H9 (cell line): ENCODE results near the gene ATP6V1B1. TPM values are rescaled to one million over a fixed set of nuclear protein-coding genes. Genes with fewer than 3 reads are reported as not detected.

Experiments
- DNase-seq: peaks from one replicate; pipeline ENCODE4 v3.0.0-alpha.2; 2017
- H2AFZ ChIP-seq: one replicate; pipeline ENCODE4 v1.6.1; 2013; ENCODE audit warnings: mild to moderate bottlenecking, low read length, control low read depth, moderate library complexity
- H2AK5ac ChIP-seq: 2 replicates; pipeline ENCODE4 v1.6.1; 2013; ENCODE audit warnings: low read length, control low read depth, mixed read lengths; ENCODE audit not compliant: insufficient read length
- H2BK120ac ChIP-seq: one replicate; pipeline ENCODE4 v1.6.1; 2013; ENCODE audit warnings: low read depth, mild to moderate bottlenecking, low read length, control low read depth, inconsistent platforms; ENCODE audit not compliant: poor library complexity, severe bottlenecking
- H2BK12ac ChIP-seq: 2 replicates; pipeline ENCODE4 v1.6.1; 2013; ENCODE audit warnings: low read length, control low read depth, mixed read lengths, low read depth; ENCODE audit not compliant: insufficient read length
- H2BK15ac ChIP-seq: 2 replicates; pipeline ENCODE4 v1.6.1; 2013; ENCODE audit warnings: low read depth, low read length, control low read depth
- H2BK20ac ChIP-seq: one replicate; pipeline ENCODE4 v1.6.1; 2013; ENCODE audit warnings: low read depth, mild to moderate bottlenecking, low read length, control low read depth, inconsistent platforms; ENCODE audit not compliant: poor library complexity, severe bottlenecking
- H2BK5ac ChIP-seq: 2 replicates; pipeline ENCODE4 v1.6.1; 2013; ENCODE audit warnings: low read length, control low read depth, mixed read lengths; ENCODE audit not compliant: insufficient read length
- H3K14ac ChIP-seq: 2 replicates; pipeline ENCODE4 v1.6.1; 2013; ENCODE audit warnings: low read length, control low read depth; ENCODE audit not compliant: insufficient read depth
- H3K18ac ChIP-seq: 2 replicates; pipeline ENCODE4 v1.6.1; 2013; ENCODE audit warnings: low read depth, mild to moderate bottlenecking, mixed read lengths, low read length, control low read depth; ENCODE audit not compliant: insufficient read length
- H3K23ac ChIP-seq: 2 replicates; pipeline ENCODE4 v1.6.1; 2013; ENCODE audit warnings: low read length, control low read depth, mixed read lengths, low read depth; ENCODE audit not compliant: insufficient read length
- H3K23me2 ChIP-seq: 2 replicates; pipeline ENCODE4 v1.6.1; 2013; ENCODE audit warnings: low read depth, mild to moderate bottlenecking, mixed read lengths, low read length, control low read depth; ENCODE audit not compliant: insufficient read length, poor library complexity, severe bottlenecking
- H3K27ac ChIP-seq: 2 replicates; pipeline ENCODE4 v1.5.1; 2013; ENCODE audit warnings: low read length, control low read depth, mixed read lengths, low read depth; ENCODE audit not compliant: insufficient read length
- H3K27me3 ChIP-seq: 2 replicates; pipeline ENCODE4 v1.6.1; 2013; ENCODE audit warnings: low read length, control low read depth, inconsistent platforms; ENCODE audit not compliant: insufficient read depth
- H3K4ac ChIP-seq: 2 replicates; pipeline ENCODE4 v1.6.1; 2013; ENCODE audit warnings: low read depth, mild to moderate bottlenecking, control low read depth, inconsistent platforms, low read length, moderate library complexity
- H3K4me1 ChIP-seq: 2 replicates; pipeline ENCODE4 v1.6.1; 2013; ENCODE audit warnings: low read length, control low read depth, inconsistent platforms; ENCODE audit not compliant: insufficient read depth
- H3K4me2 ChIP-seq: 2 replicates; pipeline ENCODE4 v1.6.1; 2013; ENCODE audit warnings: low read length, control low read depth, mixed read lengths; ENCODE audit not compliant: insufficient read length, insufficient read depth
- H3K56ac ChIP-seq: 2 replicates; pipeline ENCODE4 v1.6.1; 2013; ENCODE audit warnings: low read depth, mild to moderate bottlenecking, mixed read lengths, low read length, control low read depth; ENCODE audit not compliant: insufficient read length
- H3K79me1 ChIP-seq: 2 replicates; pipeline ENCODE4 v1.6.1; 2013; ENCODE audit warnings: low read depth, mild to moderate bottlenecking, moderate library complexity, low read length, control low read depth, inconsistent platforms; ENCODE audit not compliant: insufficient read depth, poor library complexity, severe bottlenecking
- H3K79me2 ChIP-seq: 2 replicates; pipeline ENCODE4 v1.6.1; 2013; ENCODE audit warnings: low read length, control low read depth, inconsistent platforms; ENCODE audit not compliant: insufficient read depth
- H3K9ac ChIP-seq: 2 replicates; pipeline ENCODE4 v1.6.1; 2013; ENCODE audit warnings: low read length, control low read depth, mixed read lengths; ENCODE audit not compliant: insufficient read length; ENCODE audit errors: extremely low read depth
- H3K9me3 ChIP-seq: one replicate; pipeline ENCODE4 v1.6.1; 2013; ENCODE audit warnings: low read depth, low read length, inconsistent platforms; ENCODE audit not compliant: control insufficient read depth
- H3T11ph ChIP-seq: one replicate; pipeline ENCODE4 v1.6.1; 2013; ENCODE audit warnings: mild to moderate bottlenecking, low read length, control low read depth, inconsistent platforms
- H4K20me1 ChIP-seq: one replicate; pipeline ENCODE4 v1.6.1; 2013; ENCODE audit not compliant: control insufficient read depth, insufficient read length, insufficient read depth
- H4K5ac ChIP-seq: 2 replicates; pipeline ENCODE4 v1.6.1; 2013; ENCODE audit warnings: low read depth, mild to moderate bottlenecking, mixed read lengths, low read length, control low read depth; ENCODE audit not compliant: insufficient read length
- H4K8ac ChIP-seq: replicated peaks from 2 replicates; pipeline ENCODE4 v1.6.1; 2013; ENCODE audit warnings: low read length, control low read depth, mixed read lengths, low read depth; ENCODE audit not compliant: insufficient read length
- H4K91ac ChIP-seq: 2 replicates; pipeline ENCODE4 v1.6.1; 2013; ENCODE audit warnings: low read depth, mild to moderate bottlenecking, moderate library complexity, mixed read lengths, low read length, control low read depth; ENCODE audit not compliant: insufficient read length
- H3K27ac Mint-ChIP-seq, 3 experiments: 2 replicates in 2 of 3; 3 replicates in 1 of 3; pipeline ENCODE4 v1.8.0; 2020 to 2021; ENCODE audit warnings: mixed read lengths in 3 of 3, mild to moderate bottlenecking in 1 of 3, moderate library complexity in 1 of 3
- H3K27me3 Mint-ChIP-seq: 2 replicates; pipeline ENCODE4 v1.8.0; 2021; ENCODE audit warnings: low read depth, mild to moderate bottlenecking, moderate library complexity, mixed read lengths
- H3K36me3 Mint-ChIP-seq, 3 experiments: 2 replicates in 2 of 3; 3 replicates in 1 of 3; pipeline ENCODE4 v1.8.0; 2020 to 2021; ENCODE audit warnings: low read depth in 3 of 3, mixed read lengths in 3 of 3; ENCODE audit not compliant: insufficient read depth in 1 of 3
- H3K4me1 Mint-ChIP-seq, 2 experiments: 2 replicates each; pipeline ENCODE4 v1.8.0; 2020; ENCODE audit warnings: mixed read lengths in 2 of 2
- H3K4me3 Mint-ChIP-seq, 2 experiments: 2 replicates in 1 of 2; 3 replicates in 1 of 2; pipeline ENCODE4 v1.8.0; 2020 to 2021; ENCODE audit warnings: mild to moderate bottlenecking in 2 of 2, mixed read lengths in 2 of 2, moderate library complexity in 1 of 2
- H3K9me3 Mint-ChIP-seq, 2 experiments: 2 replicates in 1 of 2; 3 replicates in 1 of 2; pipeline ENCODE4 v1.8.0; 2020; ENCODE audit warnings: mild to moderate bottlenecking in 2 of 2, mixed read lengths in 2 of 2, moderate library complexity in 1 of 2
- WGBS: extraction: QIAGEN DNeasy Blood & Tissue Kit; methylation state at CpG from one replicate; pipeline ENCODE4 v1.1.7; 2013; ENCODE audit warnings: missing lambda C conversion rate, low lambda C conversion rate, mixed read lengths; ENCODE audit not compliant: insufficient read length; ENCODE audit errors: extremely low coverage; 5-methylcytosine and 5-hydroxymethylcytosine counted together
- total RNA-seq: library from RNA; stranded (reverse); gene quantifications from 2 replicates; pipeline ENCODE4 v1.2.1, GENCODE V29; 2021
- TF ChIP-seq, protein P1 (sequence below): fragments of 200-600 bp; sonication (generic); conservative IDR thresholded peaks from 3 replicates; pipeline ENCODE4 v1.8.0; 2021; ENCODE audit warnings: antibody characterized with exemption, mild to moderate bottlenecking

Gene ATP6V1B1
- total RNA-seq, 1 experiment from 2014 or later, result not detected

DNA sequence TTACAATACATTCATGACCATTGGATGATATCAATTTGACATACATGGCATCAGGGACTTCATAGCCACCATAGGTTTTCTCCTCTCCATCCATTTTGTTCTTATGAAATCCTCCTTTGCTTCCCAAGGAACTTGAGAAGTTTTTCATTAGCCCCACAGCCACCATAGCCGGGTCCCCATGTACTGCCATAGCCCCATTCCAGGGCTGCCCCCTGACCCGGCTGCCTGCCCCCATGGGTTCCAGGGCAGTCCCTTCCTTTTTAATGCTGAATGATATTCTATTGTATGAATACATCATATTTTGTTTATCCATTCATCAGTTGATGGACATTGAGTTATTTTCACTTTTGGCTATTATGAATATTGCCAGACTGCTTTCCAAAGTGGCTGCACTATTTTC lies 20.4 kb downstream of the ATP6V1B1 start:
- Histone ChIP-seq H4K5ac (no peak overlapping the region), H3K79me2 (no peaks in the 10 kb centered on the region), H3K18ac (no peak overlapping the region), H2BK5ac (no peak overlapping the region), H3K14ac (no peak overlapping the region), H3T11ph (no peak overlapping the region), H3K4me1 (no peaks in the 10 kb centered on the region), H3K4ac (no peak overlapping the region), H2BK12ac (no peak overlapping the region), H3K23ac (no peak overlapping the region), H4K20me1 (peaks cover 3% of the 10 kb centered on the region), H2AK5ac (no peak overlapping the region), H2BK120ac (no peak overlapping the region), H2BK15ac (no peak overlapping the region), H3K27me3 (no peaks in the 10 kb centered on the region; the same call in 1 of the 2 replicates), H2BK20ac (no peak overlapping the region), H3K9me3 (no peaks in the 10 kb centered on the region), H4K91ac (no peak overlapping the region), H3K9ac (no peak overlapping the region), H2AFZ (no peak overlapping the region), H3K56ac (no peak overlapping the region), H3K4me2 (no peak overlapping the region), H3K27ac (no peak overlapping the region), H4K8ac (no peak overlapping the region), H3K23me2 (no peaks in the 10 kb centered on the region), H3K79me1 (no peaks in the 10 kb centered on the region)
- no peak for DNase-seq
- Mint-ChIP-seq H3K27ac (no peak overlapping the region), H3K27me3 (peaks cover 76% of the 10 kb centered on the region), H3K36me3 (no peaks in the 10 kb centered on the region), H3K9me3 (no peaks in the 10 kb centered on the region), H3K4me1 (no peaks in the 10 kb centered on the region), H3K4me3 (no peak overlapping the region)
- TF ChIP-seq, protein P1, sequence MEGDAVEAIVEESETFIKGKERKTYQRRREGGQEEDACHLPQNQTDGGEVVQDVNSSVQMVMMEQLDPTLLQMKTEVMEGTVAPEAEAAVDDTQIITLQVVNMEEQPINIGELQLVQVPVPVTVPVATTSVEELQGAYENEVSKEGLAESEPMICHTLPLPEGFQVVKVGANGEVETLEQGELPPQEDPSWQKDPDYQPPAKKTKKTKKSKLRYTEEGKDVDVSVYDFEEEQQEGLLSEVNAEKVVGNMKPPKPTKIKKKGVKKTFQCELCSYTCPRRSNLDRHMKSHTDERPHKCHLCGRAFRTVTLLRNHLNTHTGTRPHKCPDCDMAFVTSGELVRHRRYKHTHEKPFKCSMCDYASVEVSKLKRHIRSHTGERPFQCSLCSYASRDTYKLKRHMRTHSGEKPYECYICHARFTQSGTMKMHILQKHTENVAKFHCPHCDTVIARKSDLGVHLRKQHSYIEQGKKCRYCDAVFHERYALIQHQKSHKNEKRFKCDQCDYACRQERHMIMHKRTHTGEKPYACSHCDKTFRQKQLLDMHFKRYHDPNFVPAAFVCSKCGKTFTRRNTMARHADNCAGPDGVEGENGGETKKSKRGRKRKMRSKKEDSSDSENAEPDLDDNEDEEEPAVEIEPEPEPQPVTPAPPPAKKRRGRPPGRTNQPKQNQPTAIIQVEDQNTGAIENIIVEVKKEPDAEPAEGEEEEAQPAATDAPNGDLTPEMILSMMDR, result no peak
- WGBS, result no CpG with 5 or more reads among the region's 2 CpGs
